GM19043 (cell line): Measurements from ENCODE around the gene PSMD13.
A peak's percentile ranks its signal among the peaks of the same experiment; 100 is the strongest.
"Not testable (repeated sequence)": the region's sequence is repeated elsewhere in the genome, so short reads cannot be mapped to it uniquely, and the experiment has no call there.

Source experiments
- ATAC-seq: cut with Tn5 transposase; IDR thresholded peaks from one replicate; pipeline ENCODE4 v1.9.1; 2021; ENCODE audit warnings: low read depth; ENCODE audit not compliant: unreplicated experiment

PSMD13 gene

DNA sequence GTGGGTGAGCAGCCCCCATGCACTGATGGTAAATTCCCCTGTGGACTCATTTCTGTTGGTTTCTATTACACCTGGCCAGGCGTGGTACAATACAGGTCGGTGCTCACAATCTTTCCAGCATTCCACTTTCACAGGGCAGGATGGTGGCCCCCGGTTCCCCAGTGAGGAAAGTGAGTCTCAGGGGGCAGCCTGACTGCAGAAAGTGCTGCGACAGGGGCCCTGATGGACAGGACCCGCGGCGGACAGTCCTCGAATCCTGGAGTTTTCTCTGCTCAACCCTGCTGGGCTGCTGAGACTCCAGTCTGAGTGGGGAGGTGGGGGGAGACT lies 49.1 kb downstream of the PSMD13 start:
- ATAC-seq, result no peak

DNA sequence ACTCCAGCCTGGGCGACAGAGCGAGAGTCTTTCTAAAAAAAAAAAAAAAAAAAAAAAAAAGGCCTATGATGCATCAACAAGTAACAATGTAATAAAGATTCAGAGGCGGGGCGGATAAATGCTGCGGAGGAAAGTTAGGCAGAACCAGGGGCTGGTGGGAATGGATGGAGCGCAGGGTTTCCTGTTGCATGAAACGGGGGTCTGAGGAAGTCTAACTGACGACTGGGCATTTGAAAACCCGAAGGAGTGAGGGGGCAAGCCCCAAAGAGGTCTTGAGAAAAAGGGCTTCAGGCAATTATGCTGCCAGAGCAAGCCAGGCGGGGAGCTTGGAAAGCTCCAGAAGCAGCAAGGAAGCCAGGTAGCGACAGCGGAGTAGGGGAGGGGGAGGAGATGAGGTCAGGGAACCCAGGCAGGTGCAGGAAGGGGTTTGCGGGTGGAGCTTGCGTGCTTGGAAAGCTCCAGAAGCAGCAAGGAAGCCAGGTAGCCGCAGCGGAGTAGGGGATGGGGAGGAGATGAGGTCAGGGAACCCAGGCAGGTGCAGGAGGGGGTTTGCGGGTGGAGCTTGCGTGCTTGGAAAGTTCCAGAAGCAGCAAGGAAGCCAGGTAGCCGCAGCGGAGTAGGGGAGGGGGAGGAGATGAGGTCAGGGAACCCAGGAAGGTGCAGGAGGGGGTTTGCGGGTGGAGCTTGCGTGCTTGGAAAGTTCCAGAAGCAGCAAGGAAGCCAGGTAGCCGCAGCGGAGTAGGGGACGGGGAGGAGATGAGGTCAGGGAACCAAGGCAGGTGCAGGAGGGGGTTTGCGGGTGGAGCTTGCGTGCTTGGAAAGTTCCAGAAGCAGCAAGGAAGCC lies 50.4 kb downstream of the PSMD13 start:
- not testable (repeated sequence) for ATAC-seq

DNA sequence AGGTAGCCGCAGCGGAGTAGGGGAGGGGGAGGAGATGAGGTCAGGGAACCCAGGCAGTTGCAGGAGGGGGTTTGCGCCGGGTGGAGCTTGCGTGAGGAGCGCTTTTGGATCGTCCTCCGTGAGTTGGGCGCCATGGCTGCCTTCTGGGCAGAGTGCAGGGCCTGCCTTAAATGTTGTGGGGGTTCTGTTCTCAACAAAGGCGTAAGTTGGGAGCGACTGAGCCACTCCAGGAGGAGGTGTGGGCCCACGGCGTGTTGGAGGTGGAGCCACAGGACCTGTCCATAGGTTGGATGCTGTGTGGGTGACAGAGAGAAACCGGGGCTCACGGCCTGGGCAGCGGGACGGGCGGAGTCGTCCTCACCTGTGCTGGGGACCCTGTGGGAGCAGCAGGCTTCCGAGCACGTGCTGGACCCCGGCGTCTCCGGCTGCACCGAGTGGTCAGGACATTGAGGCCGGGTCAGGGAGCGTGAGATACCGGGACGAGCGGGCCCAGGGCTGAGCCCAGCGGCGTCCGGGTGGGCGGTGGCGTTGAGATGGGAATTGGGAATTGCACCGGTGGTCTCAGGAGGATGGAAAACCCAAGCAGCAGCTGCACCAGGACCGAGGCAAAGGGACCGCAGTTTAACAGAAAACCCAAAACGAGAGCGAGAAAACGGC lies 51.2 kb downstream of the PSMD13 start:
- ATAC-seq, result no peak

DNA sequence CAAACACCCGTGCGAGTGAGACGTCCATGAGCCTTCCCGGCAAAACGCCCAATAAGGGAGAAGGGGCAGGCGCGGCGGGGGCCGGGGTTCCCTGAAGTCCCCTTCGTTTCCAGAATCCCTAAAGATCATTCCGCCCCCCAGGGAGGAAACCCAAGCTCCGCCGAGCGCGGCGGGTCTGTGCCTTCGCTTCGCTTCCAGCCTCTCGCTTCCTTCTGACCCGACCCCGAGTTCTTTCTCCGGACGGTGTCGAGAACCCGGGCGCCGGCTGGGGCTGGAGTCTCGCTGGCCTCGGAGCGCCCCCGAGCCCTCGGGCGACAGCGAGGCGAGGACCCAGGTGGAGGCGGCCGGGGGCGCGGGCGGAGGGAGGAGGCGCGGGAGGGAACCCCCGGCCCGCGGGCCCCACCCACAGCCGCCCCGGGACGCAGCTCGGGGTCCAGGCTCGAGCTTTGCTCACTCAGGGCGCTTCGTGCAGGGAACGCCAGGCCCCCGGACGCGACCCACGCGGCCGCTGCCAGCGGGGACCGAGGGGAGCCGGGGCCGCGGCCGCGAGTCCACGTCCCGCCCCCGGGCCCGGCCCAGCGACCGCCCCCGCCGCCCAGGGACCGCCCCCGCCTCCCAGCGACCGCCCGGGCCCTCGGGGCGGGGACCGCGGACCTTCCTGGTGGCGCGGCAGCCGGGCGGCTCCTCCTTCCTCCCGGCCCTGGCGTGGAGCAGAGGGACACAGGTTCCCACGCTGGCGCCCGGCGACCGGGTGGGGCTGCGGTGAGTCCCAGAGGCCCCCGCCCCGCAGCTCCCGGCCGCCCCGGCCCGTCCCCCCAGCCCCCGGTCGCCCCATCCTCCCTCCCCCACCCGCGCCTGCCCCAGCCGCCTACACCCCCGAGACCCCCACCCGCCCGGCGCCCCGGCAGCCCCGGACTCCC lies 52.0 kb downstream of the PSMD13 start, which contains the start of gene PGGHG:
Gene PGGHG (plus strand): TSS at position 649 of the 920 bp plus-strand sequence. CDS start 691 bp downstream, outside the sequence.
- ATAC-seq, result peak; percentile 53

DNA sequence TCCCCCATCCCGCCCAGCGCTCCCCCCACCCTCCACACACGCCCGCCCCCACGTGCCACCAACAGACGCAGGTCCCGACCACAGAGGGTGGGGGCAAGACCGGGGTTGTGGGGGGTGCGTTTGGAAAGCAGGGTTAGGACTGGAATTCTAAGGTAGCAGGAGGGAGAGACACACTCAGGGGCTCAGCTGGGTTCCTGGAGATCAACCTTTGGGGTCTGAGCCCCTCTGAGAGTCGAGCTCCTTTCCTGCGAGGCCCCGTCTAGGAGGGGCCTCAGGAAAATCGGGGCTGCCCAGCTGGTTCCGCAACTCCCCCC lies 52.6 kb downstream of the PSMD13 start:
- ATAC-seq, result no peak

DNA sequence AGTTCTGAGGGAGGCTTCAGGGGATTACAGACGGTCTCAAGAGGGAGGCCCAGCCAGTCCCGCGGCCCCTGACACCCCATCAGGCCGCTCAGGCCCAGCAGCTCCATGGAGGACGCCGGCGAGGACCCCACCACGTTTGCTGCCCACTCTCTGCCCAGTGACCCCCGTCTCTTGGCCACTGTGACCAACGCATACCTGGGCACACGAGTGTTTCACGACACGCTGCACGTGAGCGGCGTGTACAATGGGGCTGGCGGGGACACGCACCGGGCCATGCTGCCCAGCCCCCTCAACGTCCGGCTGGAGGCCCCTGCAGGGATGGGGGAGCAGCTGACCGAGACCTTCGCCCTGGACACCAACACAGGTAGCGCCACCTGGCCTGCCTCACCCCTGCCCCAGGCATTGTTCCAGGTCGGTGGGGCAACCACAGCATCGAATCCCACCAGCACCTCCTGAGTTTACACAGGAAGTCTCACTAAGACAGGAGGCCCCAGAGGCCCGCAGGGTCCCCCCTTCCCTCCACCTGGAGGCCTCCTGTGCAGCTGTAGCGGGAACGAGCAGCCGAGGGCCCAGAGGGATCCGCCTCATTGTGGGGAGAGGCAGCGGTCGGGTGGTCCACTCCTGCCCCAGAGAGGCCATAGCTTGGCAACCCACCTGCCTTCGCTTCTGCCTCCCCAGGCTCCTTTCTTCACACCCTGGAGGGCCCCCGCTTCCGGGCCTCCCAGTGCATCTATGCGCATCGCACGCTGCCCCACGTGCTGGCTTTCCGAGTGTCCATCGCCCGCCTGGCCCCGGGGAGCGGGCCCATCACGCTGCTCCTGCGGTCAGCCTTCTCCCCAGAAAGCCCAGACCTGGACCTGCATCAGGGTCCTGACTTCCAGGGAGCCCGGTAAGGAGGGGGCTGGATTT lies 53.2 kb downstream of the PSMD13 start:
- no peak for ATAC-seq

DNA sequence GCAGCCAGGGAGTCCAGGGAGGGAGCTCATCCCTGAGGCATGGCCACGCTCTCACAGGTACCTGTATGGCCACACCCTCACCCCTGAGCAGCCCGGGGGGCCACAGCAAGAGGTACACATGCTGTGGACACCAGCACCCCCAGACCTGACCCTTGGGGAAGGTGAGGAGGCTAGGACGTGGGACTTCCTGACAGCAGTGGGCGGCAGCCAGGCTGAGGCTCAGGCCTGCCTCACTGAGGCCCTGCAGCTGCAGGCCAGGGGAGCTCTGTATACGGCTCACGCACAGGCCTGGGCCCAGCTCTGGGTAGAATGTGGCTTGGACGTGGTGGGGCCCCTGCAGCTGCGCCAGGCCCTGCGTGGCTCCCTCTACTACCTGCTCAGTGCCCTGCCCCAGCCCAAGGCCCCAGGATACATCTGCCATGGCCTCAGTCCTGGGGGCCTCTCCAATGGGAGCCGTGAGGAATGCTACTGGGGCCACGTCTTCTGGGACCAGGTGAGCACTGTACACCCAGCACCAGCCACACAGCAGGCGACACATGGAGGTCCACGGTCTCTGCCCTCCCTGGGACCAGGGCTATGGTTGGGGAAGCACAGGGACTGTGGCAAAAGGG lies 54.0 kb downstream of the PSMD13 start:
- no peak for ATAC-seq

DNA sequence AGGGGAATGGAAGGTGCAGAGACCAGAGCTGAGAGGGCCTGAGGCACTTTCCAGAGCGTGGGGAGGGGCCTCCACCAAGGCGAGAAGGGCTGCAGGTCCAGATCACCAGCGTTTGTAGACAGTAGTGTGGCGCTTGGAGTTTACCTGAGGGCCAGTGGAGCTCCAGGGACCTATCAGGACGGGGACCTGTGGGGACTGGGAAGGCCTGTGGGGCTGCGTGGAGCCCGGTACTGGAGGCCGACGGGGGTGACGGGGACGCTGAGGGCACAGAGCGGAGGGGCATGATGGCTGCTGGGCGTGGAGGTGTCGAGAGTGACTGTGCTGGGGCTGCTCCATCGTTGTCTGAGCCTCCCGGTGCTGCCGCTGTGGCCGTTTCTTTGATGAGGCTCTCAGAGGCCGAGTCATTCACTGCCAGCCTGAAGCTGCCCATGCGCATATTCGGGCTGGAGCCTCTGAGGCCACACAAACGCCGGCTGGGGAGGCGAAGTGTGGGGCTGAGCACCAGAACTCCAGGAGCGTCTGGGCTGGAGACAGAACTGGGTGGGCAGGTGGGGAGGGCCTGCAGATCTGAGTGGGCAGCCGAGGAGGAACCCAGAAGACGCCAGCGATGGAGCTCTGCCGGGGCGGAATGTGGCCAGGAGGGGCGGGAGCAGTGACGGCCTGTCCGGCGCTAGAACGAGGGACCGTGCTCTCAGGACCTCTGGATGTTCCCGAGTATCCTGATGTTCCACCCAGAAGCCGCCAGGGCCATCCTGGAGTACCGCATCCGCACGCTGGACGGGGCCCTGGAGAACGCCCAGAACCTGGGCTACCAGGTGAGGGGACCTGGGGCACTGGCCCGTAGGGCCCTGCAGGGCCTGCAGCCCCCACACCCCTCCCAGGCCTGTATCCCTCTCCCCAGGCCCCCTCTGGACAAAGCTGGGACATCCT lies 54.8 kb downstream of the PSMD13 start:
- ATAC-seq, result no peak

DNA sequence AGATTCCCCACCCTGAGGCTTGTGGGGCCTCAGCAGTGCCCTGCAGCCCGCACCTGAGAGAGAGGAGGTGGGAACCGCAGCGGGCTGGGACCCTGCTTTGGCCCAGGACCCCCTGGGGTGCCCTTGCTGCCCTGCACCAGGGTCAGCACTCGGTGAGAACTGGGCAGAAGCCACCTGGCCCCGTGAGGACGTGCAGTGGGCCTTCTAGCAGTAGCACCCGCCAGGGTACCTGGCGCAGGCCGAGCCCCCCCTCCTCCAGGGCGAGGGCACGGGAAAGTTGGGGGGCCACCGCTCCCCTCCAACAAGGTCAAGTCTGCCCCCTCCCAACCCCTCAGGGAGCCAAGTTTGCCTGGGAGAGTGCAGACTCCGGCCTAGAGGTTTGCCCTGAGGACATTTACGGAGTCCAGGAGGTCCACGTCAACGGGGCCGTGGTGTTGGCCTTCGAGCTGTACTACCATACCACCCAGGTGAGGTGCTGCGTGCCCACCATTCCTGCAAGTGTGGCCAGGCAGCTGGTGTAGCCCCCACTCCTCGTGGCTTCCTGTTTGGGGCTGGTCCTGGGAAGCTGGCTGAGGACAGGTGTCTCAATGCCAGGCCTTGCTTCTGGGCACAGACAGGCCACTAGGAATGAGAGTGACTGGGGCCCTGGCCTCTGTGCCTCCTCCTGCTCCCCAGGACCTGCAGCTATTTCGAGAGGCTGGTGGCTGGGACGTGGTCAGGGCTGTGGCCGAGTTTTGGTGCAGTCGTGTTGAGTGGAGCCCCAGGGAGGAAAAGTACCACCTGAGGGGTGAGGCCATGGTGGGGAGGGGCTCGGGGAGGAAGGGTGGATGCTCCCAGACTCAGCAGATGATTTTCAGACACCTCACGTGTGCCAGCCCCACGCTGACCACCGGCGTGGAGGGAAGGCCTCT lies 55.7 kb downstream of the PSMD13 start:
- ATAC-seq, result no peak

DNA sequence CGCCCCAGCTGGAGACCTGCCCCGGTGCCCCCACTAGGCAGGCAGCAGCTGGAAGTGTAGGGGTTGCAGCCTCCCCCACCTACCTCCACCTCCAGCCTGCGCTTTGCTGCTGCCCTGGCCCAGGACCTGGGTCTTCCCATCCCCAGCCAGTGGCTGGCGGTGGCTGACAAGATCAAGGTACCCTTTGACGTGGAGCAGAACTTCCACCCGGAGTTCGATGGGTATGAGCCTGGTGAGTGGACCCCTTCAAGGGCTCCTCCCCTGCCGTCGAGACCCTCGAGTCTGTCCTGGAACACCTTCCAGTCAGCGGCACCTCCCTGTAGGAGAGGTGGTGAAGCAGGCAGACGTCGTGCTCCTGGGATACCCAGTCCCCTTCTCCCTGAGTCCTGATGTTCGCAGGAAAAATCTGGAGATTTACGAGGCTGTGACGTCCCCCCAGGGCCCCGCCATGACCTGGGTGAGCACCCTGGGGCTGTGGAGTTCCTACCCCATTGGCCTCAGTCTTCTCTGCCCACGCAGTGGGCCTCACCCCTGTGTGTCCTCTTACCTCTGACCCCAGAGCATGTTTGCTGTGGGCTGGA lies 56.6 kb downstream of the PSMD13 start:
- no peak for ATAC-seq

DNA sequence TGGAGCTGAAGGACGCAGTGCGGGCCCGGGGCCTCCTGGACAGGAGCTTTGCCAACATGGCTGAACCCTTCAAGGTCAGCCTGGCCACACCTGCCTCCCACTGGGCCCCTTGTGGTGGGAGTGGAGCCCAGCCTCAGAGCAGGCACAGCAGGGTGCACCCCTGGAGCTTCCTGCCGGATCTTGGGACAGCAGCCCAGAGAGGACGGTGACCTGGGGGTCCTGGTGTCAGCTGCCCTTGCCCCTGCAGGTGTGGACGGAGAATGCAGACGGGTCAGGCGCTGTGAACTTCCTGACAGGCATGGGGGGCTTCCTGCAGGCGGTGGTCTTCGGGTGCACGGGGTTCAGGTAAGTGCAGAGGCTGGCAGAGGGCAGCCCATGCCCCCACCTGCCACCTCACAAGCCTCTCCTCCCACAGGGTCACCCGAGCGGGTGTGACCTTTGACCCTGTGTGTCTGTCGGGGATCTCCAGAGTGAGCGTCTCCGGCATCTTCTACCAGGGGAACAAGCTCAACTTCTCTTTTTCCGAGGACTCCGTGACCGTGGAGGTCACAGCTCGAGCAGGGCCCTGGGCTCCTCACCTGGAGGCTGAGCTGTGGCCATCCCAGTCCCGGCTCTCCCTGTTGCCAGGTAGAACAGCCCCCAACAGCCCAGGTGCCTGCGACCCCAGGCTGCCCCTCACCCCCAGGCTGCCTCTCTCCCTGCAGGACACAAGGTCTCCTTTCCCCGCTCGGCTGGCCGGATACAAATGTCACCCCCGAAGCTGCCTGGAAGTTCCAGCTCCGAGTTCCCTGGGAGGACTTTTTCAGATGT lies 57.3 kb downstream of the PSMD13 start:
- ATAC-seq, result no peak

DNA sequence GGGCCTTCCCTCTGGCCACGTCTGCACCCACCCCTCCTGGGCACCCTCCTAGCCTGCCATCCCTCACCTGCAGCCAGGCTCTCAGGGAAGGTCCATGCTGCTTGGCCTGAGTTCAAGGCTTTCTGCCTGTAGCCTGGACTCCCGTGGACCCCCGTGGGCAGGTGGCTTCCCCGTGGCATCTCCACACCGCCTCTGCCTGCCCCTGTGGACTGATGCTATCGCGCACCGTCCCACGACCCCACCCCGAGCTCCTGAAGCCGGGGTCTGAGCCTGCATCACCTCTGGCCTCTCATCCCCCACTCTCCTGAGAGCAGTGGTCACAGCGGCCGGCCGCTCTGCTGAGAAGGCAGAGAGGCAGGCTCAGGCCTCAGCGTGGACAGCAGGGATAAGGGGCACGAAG lies 58.0 kb downstream of the PSMD13 start:
- no peak for ATAC-seq

DNA sequence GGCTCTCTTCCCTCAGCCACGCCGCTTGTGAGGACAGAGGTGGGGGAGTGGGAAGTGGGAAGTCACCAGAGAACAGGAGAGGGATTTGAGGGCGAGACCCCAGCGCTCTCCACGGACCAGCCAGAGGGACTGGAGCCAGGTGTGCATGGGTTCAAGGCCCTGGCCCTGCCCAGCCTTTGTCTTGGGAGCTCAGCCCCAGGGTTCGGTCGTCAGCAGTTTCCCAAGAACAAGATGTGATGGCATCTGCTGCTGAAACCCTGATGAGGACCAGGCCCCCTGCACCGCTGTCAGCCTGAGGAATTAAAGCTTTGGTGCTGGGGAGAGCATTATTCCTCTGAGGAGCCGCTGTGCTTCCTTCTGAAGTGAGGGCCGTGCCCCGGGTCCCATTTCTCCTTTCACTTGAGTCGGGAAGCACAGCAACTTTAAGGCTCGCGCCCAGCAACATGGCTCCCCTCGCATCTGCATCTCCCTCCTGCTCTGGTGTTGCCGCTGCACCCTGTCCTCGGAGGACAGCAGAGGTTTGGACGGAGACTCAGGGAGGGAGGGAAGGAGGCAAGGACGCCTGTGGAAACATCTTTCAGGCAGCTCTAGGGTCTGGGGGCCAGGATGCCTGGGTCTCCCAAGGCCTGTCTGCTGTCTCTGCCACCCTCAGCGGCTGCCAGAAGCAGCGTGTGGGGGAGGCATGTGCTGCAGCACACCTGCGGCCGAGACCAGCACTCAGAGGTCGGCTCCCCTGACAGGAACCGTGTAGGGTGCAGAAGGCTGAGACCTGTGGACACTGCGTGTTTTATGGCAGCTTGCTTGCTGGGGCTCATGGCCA lies 58.8 kb downstream of the PSMD13 start:
- ATAC-seq, result no peak

DNA sequence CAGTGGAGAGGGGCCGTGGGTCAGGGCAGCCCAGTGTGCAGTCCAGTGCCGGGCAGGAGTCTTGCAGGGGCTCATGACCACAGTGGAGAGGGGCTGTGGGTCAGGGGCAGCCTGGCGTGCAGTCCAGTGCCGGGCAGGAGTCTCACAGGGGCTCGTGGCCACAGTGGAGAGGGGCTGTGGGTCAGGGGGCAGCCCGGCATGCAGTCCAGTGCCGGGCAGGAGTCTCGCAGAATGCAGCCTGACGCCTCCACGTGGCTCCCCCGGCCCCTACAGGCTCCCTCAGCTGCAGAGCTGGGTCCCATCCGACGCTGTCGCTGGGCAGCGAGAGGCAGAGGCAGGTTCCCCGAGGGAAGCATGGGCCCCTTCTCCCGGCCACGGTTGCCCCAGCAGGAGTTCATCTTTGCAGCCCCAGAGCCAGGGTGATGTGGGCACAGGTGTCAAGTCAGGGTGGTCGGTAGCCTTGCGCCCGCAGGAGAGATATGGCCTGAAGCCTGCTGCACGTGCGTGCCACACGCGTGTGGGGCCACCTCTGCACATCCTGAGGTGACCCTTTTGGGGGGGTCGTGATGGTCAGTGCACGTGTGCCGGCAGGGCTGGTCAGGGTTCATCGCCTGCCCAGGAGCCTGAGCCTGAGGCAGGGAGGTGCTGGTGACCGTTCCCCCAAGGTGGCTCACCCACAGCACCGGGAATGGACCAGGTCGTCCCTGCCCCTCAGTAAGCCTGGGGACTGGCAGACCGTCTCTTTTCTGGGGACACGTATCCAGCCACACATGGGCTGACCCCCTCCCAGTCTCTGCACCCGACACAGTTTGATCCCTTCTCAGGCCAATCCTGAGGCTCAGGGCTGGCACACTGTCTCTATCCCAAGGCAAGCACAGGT lies 59.6 kb downstream of the PSMD13 start:
- ATAC-seq, result no peak
